Ovary (tissue), 3 donors: ENCODE measurements around the gene KRT35.
"Not testable (repeated sequence)": the region's sequence is repeated elsewhere in the genome, so short reads cannot be mapped to it uniquely, and the experiment has no call there.

ENCODE experiments used
- EP300 ChIP-seq: sonication (generic); formaldehyde crosslinking; IDR thresholded peaks from one replicate; pipeline ENCODE4 v1.6.1; 2017; ENCODE audit warnings: antibody characterized with exemption
- POLR2A ChIP-seq: fragments of 450-650 bp; IDR thresholded peaks from one replicate; pipeline ENCODE4 v1.6.1; 2017; ENCODE audit warnings: antibody characterized with exemption, mild to moderate bottlenecking, moderate library complexity
- TF ChIP-seq, protein P1 (sequence below), 3 donors: fragments of 450-650 bp in 2 of 3; fragments of 200-600 bp in 1 of 3; IDR thresholded peaks; one replicate each; pipeline versions ENCODE4 v1.5.1 to v1.8.0; 2016 to 2022; ENCODE audit warnings: antibody characterized with exemption in 3 of 3, mild to moderate bottlenecking in 1 of 3
- donor health status: DM: no; HTN: no; CAD: no.

- TF ChIP-seq, protein P1, sequence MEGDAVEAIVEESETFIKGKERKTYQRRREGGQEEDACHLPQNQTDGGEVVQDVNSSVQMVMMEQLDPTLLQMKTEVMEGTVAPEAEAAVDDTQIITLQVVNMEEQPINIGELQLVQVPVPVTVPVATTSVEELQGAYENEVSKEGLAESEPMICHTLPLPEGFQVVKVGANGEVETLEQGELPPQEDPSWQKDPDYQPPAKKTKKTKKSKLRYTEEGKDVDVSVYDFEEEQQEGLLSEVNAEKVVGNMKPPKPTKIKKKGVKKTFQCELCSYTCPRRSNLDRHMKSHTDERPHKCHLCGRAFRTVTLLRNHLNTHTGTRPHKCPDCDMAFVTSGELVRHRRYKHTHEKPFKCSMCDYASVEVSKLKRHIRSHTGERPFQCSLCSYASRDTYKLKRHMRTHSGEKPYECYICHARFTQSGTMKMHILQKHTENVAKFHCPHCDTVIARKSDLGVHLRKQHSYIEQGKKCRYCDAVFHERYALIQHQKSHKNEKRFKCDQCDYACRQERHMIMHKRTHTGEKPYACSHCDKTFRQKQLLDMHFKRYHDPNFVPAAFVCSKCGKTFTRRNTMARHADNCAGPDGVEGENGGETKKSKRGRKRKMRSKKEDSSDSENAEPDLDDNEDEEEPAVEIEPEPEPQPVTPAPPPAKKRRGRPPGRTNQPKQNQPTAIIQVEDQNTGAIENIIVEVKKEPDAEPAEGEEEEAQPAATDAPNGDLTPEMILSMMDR (IDR thresholded peaks at IDR 0.05), result not testable (repeated sequence)
- not testable (repeated sequence) for TF ChIP-seq POLR2A, EP300
These were observed 50.6 kb downstream of the KRT35 start for GRCh38 chr17:41430376-41430775.
